ENCODE results near the gene IMMP1L. TPM values are rescaled to one million over a fixed set of nuclear protein-coding genes. Genes with fewer than 3 reads are reported as not detected.

Gene IMMP1L
- total RNA-seq, 1 donor from 2014 or later = 20.8 TPM

DNA sequence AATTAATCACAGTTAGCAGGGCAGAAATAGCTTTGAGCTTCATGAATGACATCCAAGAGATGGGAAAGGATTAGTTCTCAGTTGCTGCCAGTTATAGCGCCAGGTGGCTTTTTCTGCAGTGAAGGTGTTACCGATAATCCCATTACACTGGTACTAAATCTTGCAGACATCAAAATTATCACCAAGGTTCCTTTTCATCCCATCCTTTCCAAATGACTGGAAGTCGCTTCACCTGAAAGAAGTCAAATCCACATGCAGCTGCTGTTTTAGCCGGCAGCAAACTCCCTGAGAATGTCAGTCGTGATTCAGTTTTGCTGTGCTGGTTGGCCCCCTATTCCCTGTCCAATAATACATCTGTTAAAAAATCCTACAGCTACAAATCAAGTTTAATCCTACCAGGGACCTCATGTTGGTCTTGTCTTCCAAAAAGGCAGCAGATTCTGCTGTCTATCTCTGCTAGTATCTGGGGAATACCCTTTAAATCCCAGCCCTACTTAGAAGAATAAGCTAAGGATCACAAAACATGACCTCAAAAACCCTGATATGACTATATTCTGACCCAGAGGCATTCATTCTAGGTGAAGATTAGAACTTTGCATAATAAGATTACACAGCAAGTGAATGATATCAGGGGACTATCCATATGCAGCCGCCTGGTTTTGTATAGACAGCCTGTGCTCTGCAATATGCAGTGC, 31.7 kb downstream of the IMMP1L start:
- no peak for DNase-seq (ENCODE audit: low spot score in 2 of 2)
- no peak for FAIRE-seq

DNA sequence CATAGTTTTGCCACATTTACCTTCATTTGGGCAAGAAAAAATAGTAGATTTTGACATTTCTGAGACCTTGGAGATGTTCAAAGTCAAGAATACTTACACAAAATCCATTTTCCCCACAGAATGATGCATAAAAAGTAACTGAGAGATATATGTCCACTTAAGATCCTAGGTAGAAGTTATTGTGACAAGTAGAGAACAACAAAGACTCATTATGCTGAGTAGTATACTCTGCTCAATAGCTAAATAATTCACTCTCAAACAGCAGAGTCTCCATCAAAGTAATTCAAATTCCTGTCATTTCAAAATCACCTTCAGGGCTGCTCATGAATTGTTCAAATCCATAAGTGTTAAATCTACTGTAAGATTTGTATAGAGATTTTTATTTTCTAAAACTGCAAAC, 35.3 kb downstream of the IMMP1L start:
- DNase-seq (ENCODE audit: low spot score in 2 of 2) (no peak), FAIRE-seq (no peak)

DNA sequence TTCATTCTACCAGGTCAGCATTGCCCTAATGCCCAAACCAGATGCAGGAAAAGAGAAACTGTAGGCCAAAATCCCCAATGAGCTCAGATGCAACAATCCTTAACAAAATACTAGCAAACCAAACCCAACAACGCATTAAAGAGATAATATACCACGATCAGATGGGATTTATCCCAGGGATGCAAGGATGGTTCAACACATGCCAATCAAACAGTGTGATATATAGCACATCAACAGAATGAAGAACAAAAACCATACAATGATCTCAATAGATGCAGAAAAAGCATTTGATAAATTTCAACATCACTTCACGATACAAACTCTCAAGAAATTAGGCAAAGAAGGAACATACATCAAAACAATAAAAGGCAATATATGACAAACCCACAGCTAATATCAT, 45.0 kb downstream of the IMMP1L start:
- DNase-seq (ENCODE audit: low spot score in 2 of 2) (no peak), FAIRE-seq (no peak)

GRCh38 chr11:31455177-31455576, 54.2 kb downstream of the IMMP1L start:
- FAIRE-seq (no peak), DNase-seq (ENCODE audit: low spot score in 2 of 2) (no peak)

GRCh38 chr11:31450841-31451240, 58.6 kb downstream of the IMMP1L start:
- no peak for DNase-seq (ENCODE audit: low spot score in 2 of 2)
- no peak for FAIRE-seq

- FAIRE-seq = no peak
- DNase-seq (ENCODE audit: low spot score in 2 of 2) = no peak
These were observed 60.4 kb downstream of the IMMP1L start for GRCh38 chr11:31449040-31449439.

GRCh38 chr11:31445621-31446020, 63.8 kb downstream of the IMMP1L start:
- FAIRE-seq (no peak), DNase-seq (ENCODE audit: low spot score in 2 of 2) (no peak)

DNA sequence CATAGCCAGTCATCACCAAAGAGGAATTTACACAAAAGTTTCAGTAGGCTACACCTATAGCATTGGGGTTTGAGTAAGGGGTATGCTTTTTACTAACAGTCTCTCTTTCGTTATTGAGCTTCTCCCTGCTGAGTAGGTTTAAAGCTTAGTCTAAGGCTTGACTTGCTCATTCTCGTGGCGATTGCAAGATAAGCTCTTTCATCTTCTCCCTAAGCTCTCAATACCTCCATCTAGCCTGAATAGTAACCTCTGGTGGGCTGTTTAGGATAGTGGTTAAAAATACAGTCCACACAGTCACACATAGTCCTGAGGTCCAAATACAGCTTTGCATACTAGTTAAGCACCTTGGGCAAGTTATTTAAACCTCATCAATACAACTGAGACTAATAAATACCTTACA, 65.6 kb downstream of the IMMP1L start:
- DNase-seq (ENCODE audit: low spot score in 2 of 2) (no peak), FAIRE-seq (no peak)

GRCh38 chr11:31442086-31442485, 67.3 kb downstream of the IMMP1L start:
- no peak for FAIRE-seq
- no peak for DNase-seq (ENCODE audit: low spot score in 2 of 2)

- FAIRE-seq (no peak), DNase-seq (ENCODE audit: low spot score in 2 of 2) (no peak)
These were observed 68.1 kb downstream of the IMMP1L start for GRCh38 chr11:31441296-31441695.

DNA sequence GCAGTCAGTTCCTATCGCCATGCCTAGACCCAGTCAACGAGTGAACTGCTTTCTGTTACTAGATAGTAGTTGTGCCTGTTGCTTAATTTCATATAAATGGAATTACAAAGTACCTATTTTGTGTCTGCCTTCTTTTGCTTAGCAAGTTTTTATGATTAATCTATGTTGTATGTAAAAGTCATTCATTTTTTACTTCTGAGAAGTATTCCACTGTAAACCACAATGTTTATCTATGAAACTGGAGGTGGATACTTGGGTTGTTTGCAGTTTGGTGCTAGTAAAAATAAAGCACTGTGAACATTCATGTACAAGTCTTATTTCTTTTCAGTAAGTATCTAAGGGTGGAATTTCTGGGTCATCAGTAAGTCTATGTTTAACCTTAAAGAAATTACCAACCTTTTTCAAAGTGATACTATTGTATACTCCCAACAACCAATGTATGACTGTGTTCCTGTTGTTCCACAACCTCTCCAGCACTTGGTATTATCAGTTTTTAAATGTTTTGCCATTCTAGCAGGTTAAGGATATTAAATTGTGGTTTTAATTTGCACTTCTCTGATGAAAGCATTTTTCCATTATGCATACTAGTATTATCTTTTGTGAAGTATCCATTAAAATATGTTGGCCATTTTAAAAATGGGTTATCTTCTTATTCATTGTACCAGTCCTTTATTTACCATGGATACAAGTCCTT, 71.5 kb downstream of the IMMP1L start:
- no peak for DNase-seq (ENCODE audit: low spot score in 2 of 2)

GRCh38 chr11:31433851-31434250, 75.6 kb downstream of the IMMP1L start:
- no peak for DNase-seq (ENCODE audit: low spot score in 2 of 2)
- FAIRE-seq = no peak

More for the DNA sequence above, 71.5 kb downstream of the IMMP1L start:
- no peak for FAIRE-seq

DNA sequence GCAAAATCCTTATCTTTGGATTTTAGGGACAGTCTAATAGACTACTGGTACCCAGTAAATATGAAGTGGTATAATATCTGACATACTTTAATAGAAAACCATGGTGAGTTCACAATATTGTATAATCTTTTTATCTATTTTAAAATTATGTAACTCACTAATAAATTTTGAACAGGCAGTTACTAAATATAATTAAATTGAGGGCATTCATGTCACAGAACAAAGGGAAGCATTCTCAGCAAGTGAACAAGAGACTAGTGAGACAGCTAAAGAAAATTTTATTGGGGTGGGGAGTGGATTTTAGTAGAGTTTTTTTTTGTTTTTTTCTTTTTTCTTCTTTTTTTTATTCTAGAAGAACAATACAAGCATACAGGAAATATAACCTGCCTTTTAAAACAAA, 84.8 kb downstream of the IMMP1L start:
- FAIRE-seq = peak; percentile 80
- DNase-seq (ENCODE audit: low spot score in 2 of 2) = no peak

DNA sequence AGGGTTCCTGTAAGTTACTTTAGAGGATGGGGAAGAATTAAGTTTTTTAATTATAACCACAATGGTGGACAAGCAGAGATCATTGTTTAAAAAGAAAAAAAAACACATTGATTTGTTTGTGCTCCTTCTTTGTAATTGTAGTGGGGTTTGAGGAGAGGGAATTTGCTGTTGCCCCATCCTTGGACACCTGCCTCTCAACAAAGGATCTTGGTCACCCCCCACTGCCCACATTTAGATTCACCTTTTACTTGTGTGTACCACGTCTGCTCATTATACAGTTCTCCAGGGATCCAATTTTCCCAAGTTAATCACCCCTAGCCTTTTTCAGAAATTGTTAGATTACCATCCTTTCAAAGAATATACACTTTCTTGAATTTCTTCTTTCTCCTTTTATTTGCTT, 86.7 kb downstream of the IMMP1L start:
- no peak for FAIRE-seq

GRCh38 chr11:31421820-31422219, 87.6 kb downstream of the IMMP1L start:
- DNase-seq (ENCODE audit: low spot score in 2 of 2) (no peak), FAIRE-seq (no peak)

More for the DNA sequence above, 86.7 kb downstream of the IMMP1L start:
- DNase-seq (ENCODE audit: low spot score in 2 of 2) = no peak

DNA sequence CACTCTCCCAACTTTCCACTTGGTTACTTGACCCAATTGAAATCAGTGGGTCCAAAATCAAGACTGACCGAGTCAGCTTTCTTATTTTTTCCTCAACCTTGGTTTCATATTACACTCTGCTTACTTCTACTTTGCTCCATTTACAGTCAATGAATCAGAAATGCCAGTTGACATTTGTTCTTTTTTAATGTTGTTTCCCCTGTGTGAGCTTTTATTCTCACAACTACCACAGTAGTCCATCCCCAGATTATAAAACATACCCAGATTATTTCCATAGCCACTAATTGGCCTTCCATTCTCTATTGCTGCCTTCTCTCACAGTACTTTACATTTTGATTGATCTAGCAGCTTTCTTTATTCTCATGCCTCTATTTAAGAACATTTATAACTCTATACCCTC, 89.8 kb downstream of the IMMP1L start:
- no peak for FAIRE-seq
- DNase-seq (ENCODE audit: low spot score in 2 of 2) = no peak

- no peak for FAIRE-seq
- DNase-seq (ENCODE audit: low spot score in 2 of 2) = no peak
These were observed 90.3 kb downstream of the IMMP1L start for GRCh38 chr11:31419138-31419537.

- DNase-seq (ENCODE audit: low spot score in 2 of 2) = no peak
- FAIRE-seq = no peak
These were observed 91.6 kb downstream of the IMMP1L start for GRCh38 chr11:31417816-31418215.

DNA sequence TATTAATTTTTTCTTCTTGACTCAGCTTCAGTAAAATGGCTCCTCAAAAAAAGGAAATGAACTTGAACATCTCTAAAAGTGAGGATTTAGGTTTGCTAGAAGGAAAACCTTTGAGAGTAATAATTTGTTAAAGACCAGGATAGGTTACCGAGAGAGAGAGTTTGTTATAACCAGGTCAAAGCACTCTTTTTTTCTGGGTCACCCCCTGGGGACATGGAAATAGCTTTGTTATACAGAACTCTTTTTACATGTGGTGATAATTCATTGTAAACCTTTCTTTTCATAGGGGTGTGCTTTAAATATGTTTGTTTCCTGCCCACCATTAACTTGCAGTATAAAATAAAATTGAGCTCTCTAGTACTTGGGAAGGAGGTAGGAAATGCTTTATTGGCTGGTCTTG, 92.1 kb downstream of the IMMP1L start:
- DNase-seq (ENCODE audit: low spot score in 2 of 2) (no peak), FAIRE-seq (no peak)

DNA sequence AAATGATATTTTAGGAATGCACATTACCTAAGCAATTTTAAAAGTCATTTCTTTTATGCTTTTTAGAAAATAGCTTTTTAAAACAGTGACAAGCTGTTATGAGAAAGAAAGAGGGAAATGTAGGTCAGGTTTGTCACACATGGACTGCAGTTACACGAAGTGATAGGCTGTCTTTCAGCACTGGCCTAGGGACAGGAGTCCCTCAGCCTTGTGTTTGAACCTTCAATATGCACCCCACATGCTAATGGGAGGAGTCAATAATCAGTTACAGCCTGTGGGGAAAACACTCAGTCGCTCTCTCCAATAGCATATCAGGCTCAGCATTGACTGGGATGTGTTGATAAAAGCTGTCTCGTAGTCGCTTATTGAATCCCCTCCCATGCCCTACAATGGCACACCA, 94.0 kb downstream of the IMMP1L start:
- FAIRE-seq (no peak), DNase-seq (ENCODE audit: low spot score in 2 of 2) (no peak)

GRCh38 chr11:31414338-31414737, 95.1 kb downstream of the IMMP1L start:
- no peak for FAIRE-seq
- no peak for DNase-seq (ENCODE audit: low spot score in 2 of 2)

- DNase-seq (ENCODE audit: low spot score in 2 of 2) = no peak
- FAIRE-seq = no peak
These were observed 96.5 kb downstream of the IMMP1L start for GRCh38 chr11:31412946-31413345.
